Liver (tissue), 9 donors: ENCODE data around the gene ATG2A. TPM values are rescaled to one million over a fixed set of nuclear protein-coding genes. Genes with fewer than 3 reads are reported as not detected.
A peak's percentile ranks its signal among the peaks of the same experiment; 100 is the strongest.

ENCODE experiments used
- DNase-seq: peaks from one replicate; pipeline ENCODE4 v3.0.0-alpha.2; 2017; ENCODE audit warnings: low spot score
- H3K27ac ChIP-seq, 2 donors: one replicate each; pipeline ENCODE4 v1.7.0; 2013; ENCODE audit warnings: inconsistent platforms in 2 of 2, low read length in 2 of 2, control low read depth in 1 of 2, low read depth in 1 of 2, mild to moderate bottlenecking in 1 of 2
- H3K27me3 ChIP-seq, 4 donors: one replicate each; pipeline versions ENCODE4 v1.6.1 to v1.7.0; 2013; ENCODE audit warnings: low read length in 3 of 4, inconsistent platforms in 1 of 4, mild to moderate bottlenecking in 1 of 4, moderate library complexity in 1 of 4; ENCODE audit not compliant: control insufficient read depth in 4 of 4, insufficient read depth in 4 of 4
- H3K36me3 ChIP-seq, 4 donors: one replicate each; pipeline versions ENCODE4 v1.6.1 to v1.7.0; 2013; ENCODE audit warnings: low read length in 3 of 4, mild to moderate bottlenecking in 3 of 4, low read depth in 1 of 4, moderate library complexity in 1 of 4; ENCODE audit not compliant: control insufficient read depth in 4 of 4, insufficient read depth in 3 of 4
- H3K4me1 ChIP-seq, 4 donors: one replicate each; pipeline versions ENCODE4 v1.6.1 to v1.7.0; 2013; ENCODE audit warnings: low read length in 3 of 4, mild to moderate bottlenecking in 3 of 4, moderate library complexity in 1 of 4; ENCODE audit not compliant: control insufficient read depth in 4 of 4, insufficient read depth in 4 of 4
- H3K4me3 ChIP-seq, 3 donors: one replicate each; pipeline versions ENCODE4 v1.6.1 to v1.7.0; 2013; ENCODE audit warnings: low read length in 3 of 3, control low read depth in 1 of 3, low read depth in 1 of 3, mild to moderate bottlenecking in 1 of 3
- H3K9ac ChIP-seq, 2 donors: one replicate each; pipeline ENCODE4 v1.7.0; 2013; ENCODE audit warnings: low read length in 2 of 2, mild to moderate bottlenecking in 2 of 2, moderate library complexity in 2 of 2, control low read depth in 1 of 2, low read depth in 1 of 2
- H3K9me3 ChIP-seq, 4 donors: one replicate each; pipeline versions ENCODE4 v1.6.1 to v1.7.0; 2013; ENCODE audit warnings: low read length in 3 of 4; ENCODE audit not compliant: control insufficient read depth in 4 of 4
- ATF3 ChIP-seq: IDR thresholded peaks from 2 replicates; pipeline ENCODE4 v1.6.1; 2016; ENCODE audit warnings: antibody characterized with exemption
- CTCF ChIP-seq: fragments of 150-350 bp; IDR thresholded peaks from 2 replicates; pipeline ENCODE4 v1.5.1; 2017; ENCODE audit warnings: improper control_type of control experiment, low read depth, low read length; ENCODE audit not compliant: missing input control
- EGR1 ChIP-seq, 2 donors: IDR thresholded peaks; 2 replicates each; pipeline ENCODE4 v1.6.1; 2016 to 2018; ENCODE audit warnings: antibody characterized with exemption in 2 of 2, low read depth in 2 of 2
- FOXA1 ChIP-seq: IDR thresholded peaks from 2 replicates; pipeline ENCODE4 v1.6.1; 2016; ENCODE audit warnings: antibody characterized with exemption
- FOXA2 ChIP-seq: IDR thresholded peaks from 2 replicates; pipeline ENCODE4 v1.6.1; 2016; ENCODE audit warnings: antibody characterized with exemption
- GABPA ChIP-seq, 2 donors: IDR thresholded peaks in 1 of 2; conservative IDR thresholded peaks in 1 of 2; 2 replicates each; pipeline ENCODE4 v1.6.1; 2016; ENCODE audit warnings: antibody characterized with exemption in 2 of 2, mild to moderate bottlenecking in 1 of 2, moderate library complexity in 1 of 2
- HNF4A ChIP-seq, 2 donors: conservative IDR thresholded peaks; 2 replicates each; pipeline ENCODE4 v1.6.1; 2016; ENCODE audit warnings: antibody characterized with exemption in 2 of 2, mild to moderate bottlenecking in 2 of 2
- HNF4G ChIP-seq: IDR thresholded peaks from 2 replicates; pipeline ENCODE4 v1.6.1; 2016; ENCODE audit warnings: antibody characterized with exemption
- JUND ChIP-seq, 2 donors: IDR thresholded peaks; 2 replicates each; pipeline ENCODE4 v1.6.1; 2016; ENCODE audit warnings: antibody characterized with exemption in 2 of 2
- NR2F2 ChIP-seq: IDR thresholded peaks from 2 replicates; pipeline ENCODE4 v1.6.1; 2016; ENCODE audit warnings: antibody characterized with exemption
- RAD21 ChIP-seq, 2 donors: IDR thresholded peaks; 2 replicates each; pipeline ENCODE4 v1.6.1; 2016; ENCODE audit warnings: antibody characterized with exemption in 2 of 2, mild to moderate bottlenecking in 2 of 2
- REST ChIP-seq: IDR thresholded peaks from 2 replicates; pipeline ENCODE4 v1.6.1; 2016; ENCODE audit warnings: antibody characterized with exemption, mild to moderate bottlenecking
- RXRA ChIP-seq, 2 donors: IDR thresholded peaks; 2 replicates each; pipeline ENCODE4 v1.6.1; 2017 to 2018; ENCODE audit warnings: antibody characterized with exemption in 2 of 2, mild to moderate bottlenecking in 1 of 2
- SP1 ChIP-seq: IDR thresholded peaks from 2 replicates; pipeline ENCODE4 v1.6.1; 2018; ENCODE audit warnings: antibody characterized with exemption, mild to moderate bottlenecking
- TAF1 ChIP-seq: conservative IDR thresholded peaks from 2 replicates; pipeline ENCODE4 v1.6.1; 2016; ENCODE audit warnings: antibody characterized with exemption, mild to moderate bottlenecking
- YY1 ChIP-seq: IDR thresholded peaks from 2 replicates; pipeline ENCODE4 v1.6.1; 2016; ENCODE audit warnings: antibody characterized with exemption, mild to moderate bottlenecking
- ZBTB33 ChIP-seq: IDR thresholded peaks from 2 replicates; pipeline ENCODE4 v1.6.1; 2016; ENCODE audit warnings: antibody characterized with exemption
- WGBS: extraction: QIAGEN DNeasy Blood & Tissue Kit; methylation state at CpG from one replicate; pipeline ENCODE4 v1.1.7; 2013; 5-methylcytosine and 5-hydroxymethylcytosine counted together
- polyA plus RNA-seq, 2 donors: library from polyadenylated mRNA; stranded (reverse) in 1 of 2; unstranded in 1 of 2; fragments of 200-250 nt in 1 of 2; fragments of >200 nt in 1 of 2; fragmentation: Nextera tagmentation in 1 of 2; extraction: Ambion mirVana in 1 of 2; gene quantifications; one replicate each; pipeline versions ENCODE4 v1.2.1 to v1.2.3, GENCODE V29; 2013 to 2015
- total RNA-seq, 2 donors: library from RNA; depleted of rRNA; stranded (reverse); fragments of >200 nt; gene quantifications; one replicate each; pipeline ENCODE4 v1.2.3, GENCODE V29; 2014
- TF ChIP-seq, protein P1 (sequence below): IDR thresholded peaks from 2 replicates; pipeline ENCODE4 v1.6.1; 2016; ENCODE audit warnings: antibody characterized with exemption
- donor health status: healthy.
- donor health status: healthy.
- donor health status: healthy.
- donor health status: healthy.
- donor health status: healthy.

Gene ATG2A
- total and polyA plus RNA-seq, 4 donors = 15.6 to 34.1 (median 23.0) TPM

- H3K9ac ChIP-seq = peak overlapping the region; percentile 29 to 57
- no peaks in the 10 kb centered on the region for H3K27me3 ChIP-seq
- peak overlapping the region; percentile 86 to 89 for H3K27ac ChIP-seq
- no peaks in the 10 kb centered on the region for H3K9me3 ChIP-seq
- DNase-seq = no peak
- peak overlapping the region; percentile 50 to 83 (median 81) for H3K4me3 ChIP-seq
- TF ChIP-seq SP1 (no peak), JUND (IDR thresholded peaks at IDR 0.05) (no peak), GABPA (IDR thresholded peaks at IDR 0.05 in 1 of 2, conservative IDR thresholded peaks at IDR 0.05 in 1 of 2) (no peak), RXRA (IDR thresholded peaks at IDR 0.05) (no peak), FOXA1 (no peak), ZBTB33 (no peak), TAF1 (no peak), REST (no peak), CTCF (no peak), ATF3 (no peak), HNF4A (conservative IDR thresholded peaks at IDR 0.05) (no peak), RAD21 (IDR thresholded peaks at IDR 0.05) (no peak), FOXA2 (no peak), HNF4G (no peak), EGR1 (IDR thresholded peaks at IDR 0.05; ENCODE audit: low read depth in 2 of 2) (no peak), NR2F2 (no peak), YY1 (no peak)
- TF ChIP-seq, protein P1, sequence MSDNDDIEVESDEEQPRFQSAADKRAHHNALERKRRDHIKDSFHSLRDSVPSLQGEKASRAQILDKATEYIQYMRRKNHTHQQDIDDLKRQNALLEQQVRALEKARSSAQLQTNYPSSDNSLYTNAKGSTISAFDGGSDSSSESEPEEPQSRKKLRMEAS = no peak
- peaks cover 21 to 61% (median 49%) of the 10 kb centered on the region in 4 donors for H3K4me1 ChIP-seq
- peaks cover 0 to 15% (median 4%) of the 10 kb centered on the region in 4 donors for H3K36me3 ChIP-seq
- 39% methylated on average over 5 of the region's 5 CpGs for WGBS
Observed at GRCh38 chr11:64891880-64892279, 25.1 kb downstream of the ATG2A start.
